ENCODE data around the gene JPH3.

JPH3 gene

GRCh38 chr16:87626905-87627304, 24.6 kb downstream of the JPH3 start:
- DNase-seq (ENCODE audit: low spot score): no peak

DNA sequence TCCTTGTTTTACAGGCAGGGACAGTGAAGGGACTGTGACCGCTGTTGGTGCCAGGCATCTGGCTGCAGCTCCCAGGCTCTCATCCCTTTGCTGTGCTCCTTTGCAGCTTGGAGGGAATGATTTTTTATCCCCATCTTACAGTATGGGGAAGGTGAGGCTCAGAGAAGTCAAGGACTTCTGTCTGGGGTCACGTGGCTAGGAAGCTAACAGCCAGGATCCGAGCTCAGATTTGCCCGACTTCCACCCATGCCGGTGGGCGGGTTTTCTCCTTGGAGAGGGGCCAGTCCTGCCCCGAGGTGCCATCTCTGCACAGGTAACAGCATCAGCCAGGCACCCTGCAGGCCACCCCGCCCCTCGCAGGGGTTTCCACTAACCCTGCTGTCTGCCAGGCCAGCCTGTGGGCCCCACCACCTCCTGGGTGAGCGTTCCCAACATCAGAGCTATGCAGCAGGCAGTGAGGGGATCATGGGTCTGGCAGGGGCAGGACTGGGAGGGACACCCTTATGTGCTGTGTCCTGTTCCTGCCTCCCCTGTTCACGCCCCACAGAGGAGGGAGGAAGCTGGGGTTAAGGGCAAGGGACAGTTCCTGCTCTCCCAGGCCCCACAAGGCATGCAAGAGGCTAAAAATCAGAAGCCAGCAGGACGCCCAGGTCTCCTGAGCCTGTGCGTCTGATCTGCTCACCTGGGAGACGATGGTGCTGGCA, 25.4 kb downstream of the JPH3 start:
- DNase-seq (ENCODE audit: low spot score): no peak

- DNase-seq (ENCODE audit: low spot score): no peak
Measured at GRCh38 chr16:87628246-87628923, 26.1 kb downstream of the JPH3 start.

GRCh38 chr16:87628940-87629339, 26.6 kb downstream of the JPH3 start:
- peak; percentile 4 for DNase-seq (ENCODE audit: low spot score)

DNA sequence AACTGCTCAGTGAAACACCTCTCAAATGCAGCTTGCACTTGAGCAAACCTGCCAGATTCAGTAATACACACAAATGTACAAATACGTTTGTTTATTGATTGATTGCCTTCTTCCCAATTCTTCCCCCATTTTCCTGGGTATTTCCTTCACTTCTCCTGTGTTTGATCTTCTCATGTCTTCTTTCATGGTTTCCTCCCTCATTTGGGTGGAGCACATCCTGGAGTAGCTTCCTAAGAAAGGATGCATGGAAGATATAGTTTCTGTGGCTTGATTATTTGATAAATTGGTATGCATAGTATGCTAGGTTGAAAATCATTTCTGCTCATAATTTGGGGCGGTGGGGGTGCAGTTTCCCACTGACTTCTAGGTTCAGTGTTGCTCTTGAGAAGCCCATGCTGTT, 28.8 kb downstream of the JPH3 start:
- no peak for DNase-seq (ENCODE audit: low spot score)

GRCh38 chr16:87634411-87634810, 32.1 kb downstream of the JPH3 start:
- no peak for DNase-seq (ENCODE audit: low spot score)

- peak; percentile 38 for DNase-seq (ENCODE audit: low spot score)
Measured at GRCh38 chr16:87635541-87636049, 33.3 kb downstream of the JPH3 start.

DNA sequence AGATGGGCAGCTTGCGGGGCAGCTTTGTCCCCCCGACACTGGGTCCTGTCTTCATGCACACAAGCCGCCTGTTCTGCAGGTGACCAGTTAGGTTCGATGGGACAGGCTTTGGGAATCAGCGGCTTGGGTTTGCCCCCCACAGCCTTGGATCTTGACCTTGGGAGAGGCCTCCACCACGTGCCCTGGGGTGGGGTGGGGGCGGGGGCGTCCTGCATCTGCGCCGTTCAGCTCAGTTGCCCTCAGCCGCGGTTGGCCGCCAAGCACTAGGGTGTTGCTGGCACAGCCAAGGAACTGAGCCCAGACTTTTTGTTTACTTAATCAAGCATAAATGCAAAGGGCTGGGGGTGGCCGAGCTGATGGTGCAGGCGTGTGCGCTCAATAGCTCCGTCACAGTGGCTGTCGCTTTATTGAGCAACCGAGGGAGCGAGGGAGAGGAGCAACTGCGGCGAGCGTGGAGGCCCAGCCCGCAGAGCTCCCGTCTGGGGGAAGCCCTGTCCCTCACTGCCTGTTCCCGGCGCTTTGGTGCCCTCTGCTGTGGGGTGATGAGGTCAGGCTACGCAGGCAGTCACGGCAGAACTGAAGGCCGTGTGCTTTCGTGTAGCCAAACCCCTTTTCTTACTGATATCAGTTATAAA, 33.9 kb downstream of the JPH3 start:
- peak; percentile 74 for DNase-seq (ENCODE audit: low spot score)

- DNase-seq (ENCODE audit: low spot score): no peak
Measured at GRCh38 chr16:87636741-87637140, 34.4 kb downstream of the JPH3 start.

DNA sequence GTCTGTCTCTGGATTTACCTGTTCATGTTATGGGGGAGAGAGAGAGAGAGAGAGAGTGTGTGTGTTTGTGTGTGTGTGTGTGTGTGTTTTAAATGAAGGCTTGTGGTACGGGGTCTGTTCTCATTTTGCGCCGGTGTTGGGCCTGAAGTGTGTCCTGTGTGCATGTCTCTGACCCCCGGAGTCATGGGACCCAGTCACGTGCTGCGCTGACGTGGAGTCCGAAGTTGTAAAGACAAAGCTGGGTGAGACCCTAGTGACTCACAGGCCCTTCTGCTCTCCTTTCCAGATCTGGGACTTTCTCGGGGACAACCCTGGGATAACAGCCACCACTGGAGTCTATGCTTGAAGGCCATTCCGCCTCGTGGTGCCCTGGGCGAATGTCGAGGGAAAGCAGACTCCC, 35.0 kb downstream of the JPH3 start:
- no peak for DNase-seq (ENCODE audit: low spot score)

GRCh38 chr16:87638736-87639135, 36.4 kb downstream of the JPH3 start:
- DNase-seq (ENCODE audit: low spot score): no peak

GRCh38 chr16:87641721-87642120, 39.4 kb downstream of the JPH3 start:
- no peak for DNase-seq (ENCODE audit: low spot score)

- no peak for DNase-seq (ENCODE audit: low spot score)
Measured at GRCh38 chr16:87642491-87642890, 40.2 kb downstream of the JPH3 start.

GRCh38 chr16:87644186-87644585, 41.9 kb downstream of the JPH3 start:
- no peak for DNase-seq (ENCODE audit: low spot score)

DNA sequence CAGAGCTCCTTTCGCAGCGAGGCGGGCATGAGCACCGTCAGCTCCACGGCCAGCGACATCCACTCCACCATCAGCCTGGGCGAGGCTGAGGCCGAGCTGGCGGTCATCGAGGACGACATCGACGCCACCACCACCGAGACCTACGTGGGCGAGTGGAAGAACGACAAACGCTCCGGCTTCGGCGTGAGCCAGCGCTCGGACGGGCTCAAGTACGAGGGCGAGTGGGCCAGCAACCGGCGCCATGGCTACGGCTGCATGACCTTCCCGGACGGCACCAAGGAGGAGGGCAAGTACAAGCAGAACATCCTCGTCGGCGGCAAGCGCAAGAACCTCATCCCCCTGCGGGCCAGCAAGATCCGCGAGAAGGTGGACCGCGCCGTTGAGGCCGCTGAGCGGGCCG, 42.3 kb downstream of the JPH3 start:
- DNase-seq (ENCODE audit: low spot score): no peak

DNA sequence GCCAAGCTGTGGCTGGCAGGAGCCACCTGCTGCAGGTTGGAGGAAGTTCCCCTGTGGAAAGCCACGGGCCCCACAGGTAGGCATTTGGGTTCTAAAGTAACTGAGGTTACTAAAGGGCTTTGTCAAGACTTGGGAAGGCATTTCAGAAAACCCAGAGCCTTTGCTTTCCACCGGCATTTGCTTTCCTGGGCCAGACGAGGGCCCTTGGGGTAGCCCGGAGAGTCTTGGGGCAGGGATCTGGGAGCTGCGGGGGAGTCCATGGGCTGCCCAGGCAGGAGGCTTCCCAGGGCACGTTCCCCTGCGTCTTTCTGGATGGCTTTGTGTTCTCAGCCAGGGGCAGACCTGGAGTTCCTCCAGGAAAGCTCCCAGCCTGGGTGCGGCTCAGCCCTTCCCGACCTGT, 43.5 kb downstream of the JPH3 start:
- DNase-seq (ENCODE audit: low spot score): no peak

GRCh38 chr16:87647431-87648185, 45.3 kb downstream of the JPH3 start:
- no peak for DNase-seq (ENCODE audit: low spot score)

DNA sequence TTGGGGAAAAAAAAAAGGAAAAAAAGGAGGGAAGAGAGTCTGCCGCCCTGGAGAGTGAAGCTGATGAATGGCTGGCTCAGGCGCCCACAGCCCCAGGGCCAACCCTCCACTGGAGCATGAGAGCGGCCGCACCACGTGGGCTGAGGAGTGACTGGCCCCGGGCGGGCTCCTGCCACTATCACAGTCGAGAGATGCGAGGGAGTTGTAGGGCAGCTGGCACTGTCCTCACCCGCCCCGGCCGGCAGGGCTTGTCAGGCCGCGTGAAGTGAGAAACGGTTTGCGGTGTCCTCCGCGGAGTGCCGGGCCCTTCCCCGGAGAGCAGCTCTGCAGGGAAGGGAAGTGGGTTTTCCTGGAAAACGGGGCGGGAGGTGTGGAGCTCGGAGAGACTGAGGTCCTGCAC, 45.9 kb downstream of the JPH3 start:
- DNase-seq (ENCODE audit: low spot score): no peak

DNA sequence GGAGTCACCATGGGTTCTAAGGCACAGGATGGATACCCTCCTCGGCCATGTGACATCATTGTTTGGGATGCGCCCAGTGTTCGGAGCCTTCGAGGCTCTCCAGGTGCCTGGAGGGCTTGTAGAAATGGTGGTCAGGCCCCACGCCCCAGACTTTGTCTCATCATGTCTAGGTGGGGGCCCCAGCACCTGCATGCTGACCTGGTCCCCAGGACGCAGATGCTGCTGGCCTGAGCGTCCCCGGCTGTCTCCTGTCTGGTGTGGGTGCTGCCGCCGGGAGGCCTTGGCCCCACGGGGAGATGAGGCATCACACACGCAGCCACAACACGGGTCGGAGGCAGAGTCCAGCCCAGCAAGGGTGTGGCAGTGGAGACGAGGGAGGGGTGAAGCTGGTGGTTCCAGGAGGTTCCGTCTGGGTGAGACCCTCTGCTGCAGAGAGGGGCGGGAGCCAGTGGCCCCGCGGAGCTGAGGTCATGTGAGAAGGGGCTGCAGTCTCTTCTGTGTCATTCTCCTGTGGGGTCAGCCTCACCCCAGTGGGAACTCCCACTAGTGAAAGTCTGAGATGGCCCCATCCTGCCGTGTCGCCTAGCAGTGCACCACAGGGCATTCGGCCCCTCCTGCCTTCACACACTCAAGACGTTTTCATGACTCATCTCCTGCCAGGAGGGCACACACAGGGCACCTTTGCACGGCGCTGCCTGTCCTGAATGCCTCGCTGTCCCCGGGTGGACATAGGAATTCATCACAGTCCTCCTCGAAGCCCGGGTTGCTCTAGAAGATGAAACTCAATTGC, 46.6 kb downstream of the JPH3 start:
- no peak for DNase-seq (ENCODE audit: low spot score)

DNA sequence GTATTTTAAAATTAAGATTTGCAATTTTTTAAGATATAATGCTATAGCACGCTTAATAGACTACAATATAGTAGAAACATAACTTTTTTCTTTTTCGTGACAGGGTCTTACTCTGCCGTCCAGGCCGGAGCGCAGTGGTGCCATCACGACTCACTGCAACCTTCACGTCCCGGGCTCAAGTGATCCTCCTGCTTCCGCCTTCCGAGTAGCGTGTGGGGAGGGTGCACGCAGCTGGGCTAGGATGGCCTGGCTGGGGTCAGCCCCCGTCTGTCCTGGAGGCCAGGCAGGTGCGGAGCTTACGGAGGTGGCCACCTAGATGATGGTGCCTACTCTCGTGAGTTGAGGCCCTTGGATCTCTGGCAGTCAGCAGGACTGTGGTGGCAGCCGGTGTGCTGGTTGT, 50.1 kb downstream of the JPH3 start:
- DNase-seq (ENCODE audit: low spot score): no peak

GRCh38 chr16:87652799-87653198, 50.5 kb downstream of the JPH3 start:
- no peak for DNase-seq (ENCODE audit: low spot score)

DNA sequence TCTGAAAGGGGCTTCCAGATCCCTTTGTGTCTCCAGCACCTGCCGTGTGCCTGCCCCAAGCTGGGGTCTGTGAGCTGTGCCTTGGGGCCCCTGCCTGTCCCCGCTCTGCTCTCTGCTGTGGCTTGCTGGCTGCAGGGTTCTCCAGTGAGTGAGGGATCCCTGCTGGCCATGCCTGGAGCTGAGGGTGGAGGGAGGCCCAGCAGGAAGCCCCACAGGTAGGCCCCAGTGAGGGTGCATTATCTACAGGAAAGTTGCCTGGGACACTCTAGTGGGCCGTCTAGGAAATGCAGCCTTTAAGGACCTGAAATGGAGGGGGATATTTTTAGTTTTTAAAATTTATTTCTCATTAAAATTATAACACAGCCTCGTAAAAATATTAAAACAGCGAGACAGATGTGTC, 50.9 kb downstream of the JPH3 start:
- DNase-seq (ENCODE audit: low spot score): no peak

Data from pons (tissue), 1 donor.